ENCODE measurements around the gene CC2D2A. TPM values are rescaled to one million over a fixed set of nuclear protein-coding genes. Genes with fewer than 3 reads are reported as not detected.

CC2D2A gene
- total and polyA plus RNA-seq, 10 donors = 2.6 to 16.6 (median 6.9) TPM

- no peak for TF ChIP-seq POLR2A (IDR thresholded peaks at IDR 0.05)
- no peak for TF ChIP-seq CTCF (IDR thresholded peaks at IDR 0.05 in 8 of 11, conservative IDR thresholded peaks at IDR 0.05 in 3 of 11)
- TF ChIP-seq POLR2AphosphoS5 (IDR thresholded peaks at IDR 0.05) = no peak
- Histone ChIP-seq H3K4me3 (no peak overlapping the region), H3K27ac (no peak overlapping the region), H3K36me3 (peaks cover 0 to 66% (median 21%) of the 10 kb centered on the region in 6 donors), H3K4me1 (no peaks in the 10 kb centered on the region), H3K27me3 (replicated peaks in 1 of 7) (no peaks in the 10 kb centered on the region), H3K9me3 (no peaks in the 10 kb centered on the region)
- DNase-seq = no peak
- intact Hi-C loops (cut with DNase I; ENCODE audit: low total_unique reads) = no loop called here
- 94 to 97% (median 96%) methylated on average over 5 of the region's 5 CpGs for WGBS, 5 donors
Measured at GRCh38 chr4:15569746-15570145, 100.1 kb downstream of the CC2D2A start.

- Histone ChIP-seq H3K9me3 (no peaks in the 10 kb centered on the region), H3K4me3 (no peak overlapping the region), H3K4me1 (no peaks in the 10 kb centered on the region), H3K27ac (no peak overlapping the region), H3K36me3 (peaks cover 0 to 13% (median 0%) of the 10 kb centered on the region in 6 donors), H3K27me3 (replicated peaks in 1 of 7) (no peaks in the 10 kb centered on the region)
- intact Hi-C loops (cut with DNase I; ENCODE audit: low total_unique reads) = no loop called here
- 60 to 95% (median 81%) methylated on average over 2 of the region's 2 CpGs for WGBS, 5 donors
- TF ChIP-seq POLR2AphosphoS5 (IDR thresholded peaks at IDR 0.05) (no peak), POLR2A (IDR thresholded peaks at IDR 0.05) (no peak), CTCF (IDR thresholded peaks at IDR 0.05 in 8 of 11, conservative IDR thresholded peaks at IDR 0.05 in 3 of 11) (no peak)
- DNase-seq = no peak
Measured at GRCh38 chr4:15575966-15576365, 106.3 kb downstream of the CC2D2A start.

- TF ChIP-seq POLR2AphosphoS5 (IDR thresholded peaks at IDR 0.05) (no peak), CTCF (IDR thresholded peaks at IDR 0.05 in 8 of 11, conservative IDR thresholded peaks at IDR 0.05 in 3 of 11) (no peak), POLR2A (IDR thresholded peaks at IDR 0.05) (no peak)
Measured at GRCh38 chr4:15577508-15577907, 107.8 kb downstream of the CC2D2A start.

GRCh38 chr4:15584785-15585184 is 115.1 kb downstream of the CC2D2A start:
- Histone ChIP-seq H3K9me3 (no peaks in the 10 kb centered on the region), H3K27ac (no peak overlapping the region), H3K27me3 (replicated peaks in 1 of 7) (no peaks in the 10 kb centered on the region), H3K4me3 (no peak overlapping the region), H3K4me1 (peaks cover 0 to 38% (median 1%) of the 10 kb centered on the region in 6 donors), H3K36me3 (peaks cover 0 to 6% (median 0%) of the 10 kb centered on the region in 6 donors)
- WGBS, 5 donors = 85 to 98% (median 98%) methylated on average over 1 of the region's 1 CpG
- DNase-seq = no peak
- intact Hi-C loops (cut with DNase I; ENCODE audit: low total_unique reads) = no loop called here
- TF ChIP-seq CTCF (IDR thresholded peaks at IDR 0.05 in 8 of 11, conservative IDR thresholded peaks at IDR 0.05 in 3 of 11) (no peak), POLR2A (IDR thresholded peaks at IDR 0.05) (no peak), POLR2AphosphoS5 (IDR thresholded peaks at IDR 0.05) (no peak)

More at GRCh38 chr4:15577508-15577907, 107.8 kb downstream of the CC2D2A start:
- Histone ChIP-seq H3K27me3 (replicated peaks in 1 of 7) (no peaks in the 10 kb centered on the region), H3K27ac (no peak overlapping the region), H3K36me3 (peaks cover 0 to 9% (median 0%) of the 10 kb centered on the region in 6 donors), H3K4me3 (no peak overlapping the region), H3K9me3 (no peaks in the 10 kb centered on the region), H3K4me1 (no peaks in the 10 kb centered on the region)
- intact Hi-C loops (cut with DNase I; ENCODE audit: low total_unique reads) = no loop called here
- no peak for DNase-seq
